ENCODE results near the gene C16orf86.

The C16orf86 gene

GRCh38 chr16:67666032-67666551, 522 bp upstream of the C16orf86 start:
- Histone ChIP-seq H3K4me1 (ENCODE audit: control insufficient read depth, insufficient read depth, low read length, poor library complexity, severe bottlenecking) (peaks cover 28% of the 10 kb centered on the region), H3K9me3 (ENCODE audit: control insufficient read depth, low read length) (no peaks in the 10 kb centered on the region), H3K27me3 (replicated peaks; ENCODE audit: control insufficient read depth, insufficient read depth, low read length, poor library complexity, severe bottlenecking) (no peaks in the 10 kb centered on the region), H3K27ac (ENCODE audit: insufficient read depth, low read length, poor library complexity, severe bottlenecking) (peak overlapping the region; percentile 67), H3K4me3 (ENCODE audit: insufficient read depth, low read depth, low read length, poor library complexity, severe bottlenecking) (peak overlapping the region; percentile 92), H3K36me3 (ENCODE audit: control insufficient read depth, insufficient read depth, low read length) (no peaks in the 10 kb centered on the region)
- no peak for DNase-seq

GRCh38 chr16:67667453-67667816, 821 bp downstream of the C16orf86 start:
- peak overlapping the region; percentile 92 for H3K4me3 ChIP-seq (ENCODE audit: insufficient read depth, low read depth, low read length, poor library complexity, severe bottlenecking)
- no peaks in the 10 kb centered on the region for H3K27me3 ChIP-seq (replicated peaks; ENCODE audit: control insufficient read depth, insufficient read depth, low read length, poor library complexity, severe bottlenecking)
- no peaks in the 10 kb centered on the region for H3K9me3 ChIP-seq (ENCODE audit: control insufficient read depth, low read length)
- peak overlapping the region; percentile 67 for H3K27ac ChIP-seq (ENCODE audit: insufficient read depth, low read length, poor library complexity, severe bottlenecking)
- H3K36me3 ChIP-seq (ENCODE audit: control insufficient read depth, insufficient read depth, low read length): no peaks in the 10 kb centered on the region
- H3K4me1 ChIP-seq (ENCODE audit: control insufficient read depth, insufficient read depth, low read length, poor library complexity, severe bottlenecking): peaks cover 20% of the 10 kb centered on the region
- no peak for DNase-seq

GRCh38 chr16:67667817-67668494, 1.3 kb downstream of the C16orf86 start:
- H3K27me3 ChIP-seq (replicated peaks; ENCODE audit: control insufficient read depth, insufficient read depth, low read length, poor library complexity, severe bottlenecking): no peaks in the 10 kb centered on the region
- peaks cover 20% of the 10 kb centered on the region for H3K4me1 ChIP-seq (ENCODE audit: control insufficient read depth, insufficient read depth, low read length, poor library complexity, severe bottlenecking)
- peak overlapping the region; percentile 38 for H3K27ac ChIP-seq (ENCODE audit: insufficient read depth, low read length, poor library complexity, severe bottlenecking)
- H3K36me3 ChIP-seq (ENCODE audit: control insufficient read depth, insufficient read depth, low read length): no peaks in the 10 kb centered on the region
- H3K4me3 ChIP-seq (ENCODE audit: insufficient read depth, low read depth, low read length, poor library complexity, severe bottlenecking): peak overlapping the region; percentile 92
- no peaks in the 10 kb centered on the region for H3K9me3 ChIP-seq (ENCODE audit: control insufficient read depth, low read length)
- peak; percentile 69 to 76 (median 73) for DNase-seq

- Histone ChIP-seq H3K27ac (ENCODE audit: insufficient read depth, low read length, poor library complexity, severe bottlenecking) (no peak overlapping the region), H3K9me3 (ENCODE audit: control insufficient read depth, low read length) (no peaks in the 10 kb centered on the region), H3K4me3 (ENCODE audit: insufficient read depth, low read depth, low read length, poor library complexity, severe bottlenecking) (no peak overlapping the region), H3K36me3 (ENCODE audit: control insufficient read depth, insufficient read depth, low read length) (no peaks in the 10 kb centered on the region), H3K27me3 (replicated peaks; ENCODE audit: control insufficient read depth, insufficient read depth, low read length, poor library complexity, severe bottlenecking) (no peaks in the 10 kb centered on the region), H3K4me1 (ENCODE audit: control insufficient read depth, insufficient read depth, low read length, poor library complexity, severe bottlenecking) (peaks cover 20% of the 10 kb centered on the region)
- no peak for DNase-seq
These were observed 2.0 kb downstream of the C16orf86 start for GRCh38 chr16:67668495-67669157.

DNA sequence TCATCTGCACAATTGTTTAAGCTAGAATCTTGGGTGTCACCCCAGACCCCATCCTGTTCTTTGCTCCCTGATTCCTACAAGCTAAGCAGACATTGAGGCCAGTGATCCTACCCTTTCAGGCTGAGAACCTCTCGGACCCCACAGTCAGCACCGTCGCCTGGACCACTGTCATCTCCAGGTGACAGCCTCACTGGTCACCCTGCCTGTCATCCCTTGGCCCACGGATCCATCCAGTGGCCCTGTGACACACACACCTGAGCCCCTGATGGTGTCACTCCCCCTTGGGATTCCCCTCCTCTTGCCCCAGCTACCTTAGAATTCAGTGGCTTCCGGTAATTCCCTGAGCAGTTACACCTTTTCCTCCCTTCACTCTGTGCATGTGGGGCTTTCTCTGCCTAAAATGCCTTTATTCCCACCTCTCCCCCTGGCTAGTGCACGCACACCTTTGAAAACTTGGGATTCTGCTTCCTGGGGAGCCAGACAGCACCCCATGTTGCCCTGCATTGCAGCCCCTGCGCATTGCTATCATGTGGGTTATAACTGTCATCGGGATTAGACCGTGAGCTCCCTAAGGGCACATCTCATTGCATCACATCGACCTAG, 3.0 kb downstream of the C16orf86 start:
- Histone ChIP-seq H3K4me3 (ENCODE audit: insufficient read depth, low read depth, low read length, poor library complexity, severe bottlenecking) (no peak overlapping the region), H3K27me3 (replicated peaks; ENCODE audit: control insufficient read depth, insufficient read depth, low read length, poor library complexity, severe bottlenecking) (no peaks in the 10 kb centered on the region), H3K36me3 (ENCODE audit: control insufficient read depth, insufficient read depth, low read length) (no peaks in the 10 kb centered on the region), H3K9me3 (ENCODE audit: control insufficient read depth, low read length) (no peaks in the 10 kb centered on the region), H3K4me1 (ENCODE audit: control insufficient read depth, insufficient read depth, low read length, poor library complexity, severe bottlenecking) (peaks cover 20% of the 10 kb centered on the region), H3K27ac (ENCODE audit: insufficient read depth, low read length, poor library complexity, severe bottlenecking) (no peak overlapping the region)
- DNase-seq: no peak

DNA sequence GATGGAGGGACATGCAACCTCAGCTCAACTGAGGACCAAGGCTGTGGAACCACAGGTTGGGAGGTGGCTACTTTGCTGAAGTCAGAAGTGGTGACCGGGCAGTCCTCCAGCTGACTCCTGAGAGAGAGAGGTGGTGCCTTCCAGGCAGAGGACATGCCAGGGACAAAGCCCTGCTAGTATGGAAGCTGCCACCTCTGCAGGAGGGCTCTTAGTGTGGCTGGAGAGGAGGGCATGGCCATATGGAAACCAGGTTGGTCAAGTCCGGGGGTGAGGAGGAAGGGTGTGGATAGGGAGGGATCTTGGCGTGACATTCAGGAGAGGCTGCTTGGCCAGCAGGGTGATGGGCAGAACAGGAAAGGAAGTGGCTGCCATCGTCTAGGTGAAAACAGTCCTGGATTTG, 5.7 kb downstream of the C16orf86 start:
- Histone ChIP-seq H3K4me1 (ENCODE audit: control insufficient read depth, insufficient read depth, low read length, poor library complexity, severe bottlenecking) (peaks cover 8% of the 10 kb centered on the region), H3K27ac (ENCODE audit: insufficient read depth, low read length, poor library complexity, severe bottlenecking) (no peak overlapping the region), H3K9me3 (ENCODE audit: control insufficient read depth, low read length) (no peaks in the 10 kb centered on the region), H3K36me3 (ENCODE audit: control insufficient read depth, insufficient read depth, low read length) (no peaks in the 10 kb centered on the region), H3K27me3 (replicated peaks; ENCODE audit: control insufficient read depth, insufficient read depth, low read length, poor library complexity, severe bottlenecking) (no peaks in the 10 kb centered on the region), H3K4me3 (ENCODE audit: insufficient read depth, low read depth, low read length, poor library complexity, severe bottlenecking) (no peak overlapping the region)
- no peak for DNase-seq

DNA sequence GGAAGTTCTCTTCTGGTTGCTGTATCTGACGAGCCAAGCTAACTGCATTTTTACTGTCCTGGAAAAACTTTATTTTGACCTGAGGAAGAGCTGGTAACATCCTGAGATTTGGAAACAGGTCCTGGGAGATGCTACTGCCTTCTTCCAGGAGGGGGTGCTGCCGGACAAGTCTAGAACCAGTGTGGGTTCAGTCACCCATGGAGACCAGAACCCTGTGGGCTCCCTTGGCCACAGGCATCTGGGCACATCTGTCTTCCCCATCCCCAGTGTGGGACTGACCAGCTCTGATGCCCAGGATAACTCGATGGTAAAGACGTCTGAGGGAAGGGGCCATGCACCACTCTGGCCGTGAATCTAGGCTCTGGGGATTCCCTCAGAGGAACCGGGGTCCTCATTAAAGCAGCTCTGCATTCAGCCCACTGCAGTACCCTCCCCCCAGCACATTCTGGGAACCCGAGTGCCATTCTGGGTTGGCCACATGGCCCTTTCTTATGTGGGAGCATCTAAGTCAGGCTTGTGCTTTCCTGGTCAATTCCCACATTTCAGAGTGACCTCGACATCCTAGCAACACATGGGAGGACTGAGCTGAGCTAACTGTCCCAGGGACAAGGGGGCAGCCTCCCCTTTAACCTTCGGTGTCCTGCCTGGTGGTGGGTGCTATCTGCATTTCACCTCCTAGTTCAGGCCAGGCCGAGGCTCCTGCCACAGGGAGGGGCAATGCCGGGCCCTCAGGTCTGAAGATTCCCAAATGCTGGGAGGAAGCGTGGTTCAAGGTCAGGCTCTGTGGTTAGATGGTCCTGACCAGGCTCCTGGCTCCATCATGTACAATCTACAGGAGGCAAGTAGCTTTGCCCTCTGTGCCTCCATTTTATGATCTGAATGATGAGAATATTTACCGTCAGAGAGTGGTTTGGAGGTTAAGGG, 6.4 kb downstream of the C16orf86 start:
- Histone ChIP-seq H3K4me3 (ENCODE audit: insufficient read depth, low read depth, low read length, poor library complexity, severe bottlenecking) (no peak overlapping the region), H3K4me1 (ENCODE audit: control insufficient read depth, insufficient read depth, low read length, poor library complexity, severe bottlenecking) (peaks cover 1% of the 10 kb centered on the region), H3K9me3 (ENCODE audit: control insufficient read depth, low read length) (no peaks in the 10 kb centered on the region), H3K27me3 (replicated peaks; ENCODE audit: control insufficient read depth, insufficient read depth, low read length, poor library complexity, severe bottlenecking) (no peaks in the 10 kb centered on the region), H3K27ac (ENCODE audit: insufficient read depth, low read length, poor library complexity, severe bottlenecking) (no peak overlapping the region), H3K36me3 (ENCODE audit: control insufficient read depth, insufficient read depth, low read length) (no peaks in the 10 kb centered on the region)
- DNase-seq: peak in 1 of 3 donors; percentile 38

DNA sequence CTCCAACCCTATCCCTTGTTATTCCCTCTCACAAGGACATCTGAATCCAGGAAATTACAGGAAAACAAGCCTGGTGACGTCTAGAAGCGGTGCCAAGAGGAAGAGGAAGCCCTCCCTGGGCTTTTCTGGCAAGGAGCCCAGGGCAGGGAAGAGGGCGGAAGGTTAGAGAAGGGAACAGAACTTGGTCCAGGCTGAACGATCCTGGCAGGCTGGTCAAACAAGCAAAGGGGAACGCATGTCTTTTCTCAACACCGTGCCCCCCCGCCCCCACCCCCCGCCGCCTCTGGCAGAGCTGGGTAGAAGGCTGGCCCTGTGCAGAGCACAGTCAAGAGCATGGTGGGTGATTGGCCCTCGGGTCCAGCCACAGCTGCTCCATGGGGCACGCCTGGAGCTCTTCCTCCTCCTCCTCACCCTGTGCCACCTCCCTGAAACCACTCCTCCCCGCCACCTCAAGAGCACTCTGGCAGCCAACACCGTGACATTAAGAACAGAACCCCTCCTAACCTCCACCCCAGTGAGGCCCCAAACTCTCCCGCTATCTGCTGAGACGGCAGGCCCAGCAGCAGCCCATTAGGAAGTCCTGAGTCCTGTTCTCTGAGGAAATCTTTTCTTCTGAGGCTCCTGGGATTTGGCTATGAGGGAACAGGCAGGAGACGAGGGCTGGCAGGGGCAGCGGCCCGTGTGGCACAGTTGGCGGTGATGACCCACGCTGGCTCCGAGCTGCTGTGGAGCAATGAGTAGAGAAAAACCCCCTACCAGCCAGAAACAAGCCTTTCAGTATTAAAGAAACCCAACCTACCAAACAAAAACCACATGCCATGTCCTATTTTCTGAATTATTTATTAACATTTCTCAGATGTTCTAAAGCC, 7.3 kb downstream of the C16orf86 start:
- H3K27me3 ChIP-seq (replicated peaks; ENCODE audit: control insufficient read depth, insufficient read depth, low read length, poor library complexity, severe bottlenecking): no peaks in the 10 kb centered on the region
- no peaks in the 10 kb centered on the region for H3K9me3 ChIP-seq (ENCODE audit: control insufficient read depth, low read length)
- H3K27ac ChIP-seq (ENCODE audit: insufficient read depth, low read length, poor library complexity, severe bottlenecking): no peak overlapping the region
- H3K4me1 ChIP-seq (ENCODE audit: control insufficient read depth, insufficient read depth, low read length, poor library complexity, severe bottlenecking): no peaks in the 10 kb centered on the region
- no peak overlapping the region for H3K4me3 ChIP-seq (ENCODE audit: insufficient read depth, low read depth, low read length, poor library complexity, severe bottlenecking)
- no peaks in the 10 kb centered on the region for H3K36me3 ChIP-seq (ENCODE audit: control insufficient read depth, insufficient read depth, low read length)
- no peak for DNase-seq

Data from effector memory CD4-positive, alpha-beta T cell (primary cell).